ENCODE measurements around the gene CCDC85A. TPM values are rescaled to one million over a fixed set of nuclear protein-coding genes. Genes with fewer than 3 reads are reported as not detected.

CCDC85A gene
- polyA plus RNA-seq, 1 donor (not counting 4 experiments of a cell fraction or from before 2014, with no cell fraction given): not detected

DNA sequence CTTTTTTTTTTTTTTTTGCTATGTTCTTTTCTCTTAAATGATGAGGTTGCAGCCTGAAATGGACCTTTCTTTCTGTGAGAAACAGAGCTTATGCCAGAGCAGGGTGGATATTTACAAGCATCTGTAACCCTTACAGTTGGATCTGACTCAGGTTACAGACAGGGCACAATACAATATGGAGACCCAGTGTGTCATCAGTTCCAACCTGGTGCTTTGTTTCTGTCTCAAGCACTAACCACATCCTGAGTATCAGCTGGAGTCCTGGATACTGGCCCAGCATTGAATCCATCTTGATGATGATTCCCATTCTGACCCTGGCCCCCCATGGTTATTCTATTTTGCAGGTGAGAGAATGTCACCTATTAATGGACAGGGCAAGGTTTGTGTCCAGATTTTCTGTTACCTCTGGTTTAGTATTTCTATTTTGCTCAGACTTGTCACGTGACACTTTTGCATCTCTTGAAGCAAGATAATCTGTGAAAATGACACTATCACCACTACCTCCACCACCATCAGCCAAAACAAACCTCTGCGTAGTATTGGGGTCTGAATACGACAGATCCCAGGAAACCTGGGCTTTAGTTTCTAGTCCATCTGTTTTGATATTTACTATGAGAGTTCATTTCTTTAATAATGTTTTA is 174.0 kb downstream of the CCDC85A start:
- no peaks in the 10 kb centered on the region for H3K4me1 ChIP-seq (ENCODE audit: control insufficient read depth, extremely low read depth, insufficient read depth, low read length)
- no peaks in the 10 kb centered on the region for H3K36me3 ChIP-seq (ENCODE audit: control insufficient read depth in 2 of 2, extremely low read depth in 1 of 2, insufficient read depth in 2 of 2, low read length in 2 of 2)
- dilution Hi-C loops (cut with MboI; ENCODE audit: extremely low pct_ligation_motif_present, low sequenced_read_pairs): no loop called here
- no peak overlapping the region for H3K27ac ChIP-seq (ENCODE audit: control insufficient read depth, insufficient read depth, low read length)
- no peak overlapping the region for H3K9ac ChIP-seq (ENCODE audit: control insufficient read depth, extremely low read depth, insufficient read depth, low read length)
- no peak for TF ChIP-seq EZH2 (IDR thresholded peaks at IDR 0.05; ENCODE audit: low read length)
- TF ChIP-seq, protein P1, sequence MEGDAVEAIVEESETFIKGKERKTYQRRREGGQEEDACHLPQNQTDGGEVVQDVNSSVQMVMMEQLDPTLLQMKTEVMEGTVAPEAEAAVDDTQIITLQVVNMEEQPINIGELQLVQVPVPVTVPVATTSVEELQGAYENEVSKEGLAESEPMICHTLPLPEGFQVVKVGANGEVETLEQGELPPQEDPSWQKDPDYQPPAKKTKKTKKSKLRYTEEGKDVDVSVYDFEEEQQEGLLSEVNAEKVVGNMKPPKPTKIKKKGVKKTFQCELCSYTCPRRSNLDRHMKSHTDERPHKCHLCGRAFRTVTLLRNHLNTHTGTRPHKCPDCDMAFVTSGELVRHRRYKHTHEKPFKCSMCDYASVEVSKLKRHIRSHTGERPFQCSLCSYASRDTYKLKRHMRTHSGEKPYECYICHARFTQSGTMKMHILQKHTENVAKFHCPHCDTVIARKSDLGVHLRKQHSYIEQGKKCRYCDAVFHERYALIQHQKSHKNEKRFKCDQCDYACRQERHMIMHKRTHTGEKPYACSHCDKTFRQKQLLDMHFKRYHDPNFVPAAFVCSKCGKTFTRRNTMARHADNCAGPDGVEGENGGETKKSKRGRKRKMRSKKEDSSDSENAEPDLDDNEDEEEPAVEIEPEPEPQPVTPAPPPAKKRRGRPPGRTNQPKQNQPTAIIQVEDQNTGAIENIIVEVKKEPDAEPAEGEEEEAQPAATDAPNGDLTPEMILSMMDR (optimal IDR thresholded peaks at IDR 0.05 in 1 of 3, IDR thresholded peaks at IDR 0.05 in 1 of 3, conservative IDR thresholded peaks at IDR 0.05 in 1 of 3; ENCODE audit: extremely low read depth in 1 of 3, insufficient read depth in 2 of 3, low read length in 3 of 3): no peak
- H3K9me3 ChIP-seq (ENCODE audit: control insufficient read depth, low read depth, low read length): no peaks in the 10 kb centered on the region
- H3K79me2 ChIP-seq (ENCODE audit: control insufficient read depth, insufficient read depth, low read length): no peaks in the 10 kb centered on the region
- H3K4me2 ChIP-seq (ENCODE audit: control insufficient read depth, extremely low read depth, insufficient read depth, low read depth, low read length): no peak overlapping the region
- no peaks in the 10 kb centered on the region for H3K27me3 ChIP-seq (ENCODE audit: control insufficient read depth, extremely low read depth, insufficient read depth, low read length)
- FAIRE-seq: no peak
- H2AFZ ChIP-seq (ENCODE audit: control insufficient read depth, low read length): no peak overlapping the region
- no peak overlapping the region for H3K4me3 ChIP-seq (ENCODE audit: control insufficient read depth in 2 of 3, extremely low read depth in 1 of 3, insufficient read depth in 2 of 3, low read depth in 1 of 3, low read length in 3 of 3)
- no peaks in the 10 kb centered on the region for H3K9me1 ChIP-seq (ENCODE audit: control insufficient read depth, extremely low read depth, insufficient read depth, low read length)
- H4K20me1 ChIP-seq (ENCODE audit: control insufficient read depth, extremely low read depth, insufficient read depth, low read length): no peaks in the 10 kb centered on the region
- no peak for DNase-seq (ENCODE audit: low read depth, low spot score)

GRCh38 chr2:56361844-56362243 is 178.1 kb downstream of the CCDC85A start:
- Histone ChIP-seq H3K4me3 (ENCODE audit: control insufficient read depth in 2 of 3, extremely low read depth in 1 of 3, insufficient read depth in 2 of 3, low read depth in 1 of 3, low read length in 3 of 3) (no peak overlapping the region), H3K9me3 (ENCODE audit: control insufficient read depth, low read depth, low read length) (no peaks in the 10 kb centered on the region), H3K36me3 (ENCODE audit: control insufficient read depth in 2 of 2, extremely low read depth in 1 of 2, insufficient read depth in 2 of 2, low read length in 2 of 2) (no peaks in the 10 kb centered on the region), H3K4me2 (ENCODE audit: control insufficient read depth, extremely low read depth, insufficient read depth, low read depth, low read length) (no peak overlapping the region), H3K27ac (ENCODE audit: control insufficient read depth, insufficient read depth, low read length) (no peak overlapping the region), H3K9ac (ENCODE audit: control insufficient read depth, extremely low read depth, insufficient read depth, low read length) (no peak overlapping the region), H3K9me1 (ENCODE audit: control insufficient read depth, extremely low read depth, insufficient read depth, low read length) (no peaks in the 10 kb centered on the region), H4K20me1 (ENCODE audit: control insufficient read depth, extremely low read depth, insufficient read depth, low read length) (no peaks in the 10 kb centered on the region), H3K27me3 (ENCODE audit: control insufficient read depth, extremely low read depth, insufficient read depth, low read length) (no peaks in the 10 kb centered on the region), H2AFZ (ENCODE audit: control insufficient read depth, low read length) (no peak overlapping the region), H3K4me1 (ENCODE audit: control insufficient read depth, extremely low read depth, insufficient read depth, low read length) (no peaks in the 10 kb centered on the region), H3K79me2 (ENCODE audit: control insufficient read depth, insufficient read depth, low read length) (no peaks in the 10 kb centered on the region)
- FAIRE-seq (no peak), DNase-seq (ENCODE audit: low read depth, low spot score) (no peak)
- TF ChIP-seq EZH2 (IDR thresholded peaks at IDR 0.05; ENCODE audit: low read length): no peak
- TF ChIP-seq, protein P1 (optimal IDR thresholded peaks at IDR 0.05 in 1 of 3, IDR thresholded peaks at IDR 0.05 in 1 of 3, conservative IDR thresholded peaks at IDR 0.05 in 1 of 3; ENCODE audit: extremely low read depth in 1 of 3, insufficient read depth in 2 of 3, low read length in 3 of 3): no peak
- dilution Hi-C loops (cut with MboI; ENCODE audit: extremely low pct_ligation_motif_present, low sequenced_read_pairs): no loop called here

Measured in keratinocyte (primary cell).